ENCODE measurements around the gene COX4I1.

GRCh38 chr16:85821390-85822135 lies 22.1 kb downstream of the COX4I1 start:
- TF ChIP-seq CTCF (IDR thresholded peaks at IDR 0.05) = peak; percentile 93
- TF ChIP-seq POLR2AphosphoS5 (IDR thresholded peaks at IDR 0.05; ENCODE audit: low read depth, low read length) = no peak
